Endothelial cell of umbilical vein (primary cell): ENCODE data around the gene CDX2. TPM values are rescaled to one million over a fixed set of nuclear protein-coding genes. Genes with fewer than 3 reads are reported as not detected.

Experiments used
- Bru-seq: library from RNA; stranded (reverse); fragments of 400-500 nt; gene quantifications from one replicate; lab custom pipeline; 2021; lab: Mats Ljungman, UMichigan
- BruChase-seq, 2 experiments: library from RNA; stranded (reverse); fragments of 400-500 nt; gene quantifications; one replicate each; lab custom pipeline; 2021; lab: Mats Ljungman, UMichigan
- BruUV-seq: library from RNA; stranded (reverse); fragments of 400-500 nt; replicated peaks from 2 replicates; lab custom pipeline; 2021; lab: Mats Ljungman, UMichigan
- CTCF ChIA-PET: fragments of 300-600, 350-600 bp; sonication (Branson Sonifier 250); formaldehyde crosslinking; loops from one replicate; lab custom pipeline; 2021; ENCODE audit warnings: antibody characterized with exemption, inconsistent platforms; lab: Charles Lee
- POLR2A ChIA-PET: fragments of 300-600, 350-600 bp; sonication (Branson Sonifier 250); formaldehyde crosslinking; loops from one replicate; lab custom pipeline; 2021; ENCODE audit warnings: antibody characterized with exemption, inconsistent platforms; lab: Charles Lee
- DNase-seq: peaks from one replicate; pipeline ENCODE4 v3.0.0-alpha.2; 2011; ENCODE audit warnings: low read depth, low spot score
- FAIRE-seq: peaks from 2 replicates; lab custom pipeline; 2011; peaks lifted over from hg19 to GRCh38; lab: Jason Lieb, UNC
- H2AFZ ChIP-seq: 2 replicates; pipeline ENCODE4 v1.6.0; 2012; ENCODE audit warnings: low read depth, low read length, control low read depth, inconsistent platforms
- H3K27ac ChIP-seq: 2 replicates; pipeline ENCODE4 v1.5.1; 2011; ENCODE audit warnings: low read depth, mild to moderate bottlenecking, control low read depth, low read length, moderate library complexity; ENCODE audit not compliant: insufficient read depth
- H3K27me3 ChIP-seq, 2 experiments: 2 replicates each; pipeline versions ENCODE4 v1.6.0 to v1.6.1; 2011; ENCODE audit warnings: low read length in 2 of 2, mixed read lengths in 1 of 2; ENCODE audit not compliant: control insufficient read depth in 2 of 2, insufficient read depth in 2 of 2
- H3K36me3 ChIP-seq, 2 experiments: 2 replicates in 1 of 2; 3 replicates in 1 of 2; pipeline ENCODE4 v1.5.1; 2011; ENCODE audit warnings: low read length in 2 of 2, mild to moderate bottlenecking in 1 of 2, moderate library complexity in 1 of 2; ENCODE audit not compliant: control insufficient read depth in 2 of 2, insufficient read depth in 2 of 2; ENCODE audit errors: extremely low read depth in 1 of 2
- H3K4me1 ChIP-seq: 3 replicates; pipeline ENCODE4 v1.5.1; 2011; ENCODE audit warnings: mild to moderate bottlenecking, low read length; ENCODE audit not compliant: control insufficient read depth, insufficient read depth; ENCODE audit errors: extremely low read depth
- H3K4me2 ChIP-seq: 2 replicates; pipeline ENCODE4 v1.6.1; 2011; ENCODE audit warnings: low read length, control low read depth, mixed read lengths; ENCODE audit not compliant: insufficient read depth
- H3K4me3 ChIP-seq, 3 experiments: fragments of 200-600 bp in 1 of 3; sonication (generic), shearing (Covaris generic) in 1 of 3; replicated peaks in 1 of 3; 2 replicates each; pipeline ENCODE4 v1.5.1; 2011 to 2016; ENCODE audit warnings: control low read depth in 3 of 3, low read length in 3 of 3, mild to moderate bottlenecking in 2 of 3, inconsistent platforms in 1 of 3, low read depth in 1 of 3, moderate library complexity in 1 of 3; ENCODE audit not compliant: insufficient read depth in 1 of 3
- H3K79me2 ChIP-seq: 2 replicates; pipeline ENCODE4 v1.6.0; 2012; ENCODE audit warnings: low read length, inconsistent platforms; ENCODE audit not compliant: control insufficient read depth, insufficient read depth
- H3K9ac ChIP-seq: replicated peaks from 2 replicates; pipeline ENCODE3; 2011; ENCODE audit warnings: low read length, control low read depth; ENCODE audit not compliant: insufficient read depth; ENCODE audit errors: extremely low read depth
- H3K9me1 ChIP-seq: replicated peaks from 3 replicates; pipeline ENCODE4 v1.6.0; 2011; ENCODE audit warnings: mild to moderate bottlenecking, low read length; ENCODE audit not compliant: control insufficient read depth, insufficient read depth; ENCODE audit errors: extremely low read depth
- H3K9me3 ChIP-seq: replicated peaks from 2 replicates; pipeline ENCODE4 v1.5.1; 2012; ENCODE audit warnings: low read length, inconsistent platforms; ENCODE audit not compliant: control insufficient read depth, insufficient read depth
- H4K20me1 ChIP-seq: replicated peaks from 2 replicates; pipeline ENCODE3; 2011; ENCODE audit warnings: mild to moderate bottlenecking, low read length; ENCODE audit not compliant: control insufficient read depth, insufficient read depth; ENCODE audit errors: extremely low read depth
- EZH2 ChIP-seq: IDR thresholded peaks from 2 replicates; pipeline ENCODE4 v1.6.1; 2012; ENCODE audit warnings: borderline replicate concordance, low read depth, mild to moderate bottlenecking, moderate library complexity, low read length, inconsistent platforms; ENCODE audit not compliant: severe bottlenecking
- FOS ChIP-seq: IDR thresholded peaks from 2 replicates; pipeline ENCODE4 v1.6.1; 2011; ENCODE audit warnings: mild to moderate bottlenecking, low read length, moderate library complexity, borderline replicate concordance; ENCODE audit not compliant: insufficient read depth
- GATA2 ChIP-seq: IDR thresholded peaks from 2 replicates; pipeline ENCODE4 v1.7.0; 2011; ENCODE audit warnings: low read depth, mild to moderate bottlenecking, moderate library complexity, mixed read lengths, low read length; ENCODE audit not compliant: insufficient read length, insufficient read depth
- JUN ChIP-seq: IDR thresholded peaks from 2 replicates; pipeline ENCODE4 v1.6.1; 2011; ENCODE audit warnings: borderline replicate concordance, low read depth; ENCODE audit not compliant: insufficient read length, insufficient read depth
- MYC ChIP-seq: IDR thresholded peaks from one replicate; pipeline ENCODE4 v1.6.1; 2011; ENCODE audit warnings: mild to moderate bottlenecking, low read depth, low read length
- POLR2AphosphoS5 ChIP-seq: IDR thresholded peaks from 2 replicates; pipeline ENCODE4 v1.6.1; 2012; ENCODE audit warnings: low read depth, mild to moderate bottlenecking, control low read depth, low read length, moderate library complexity; ENCODE audit not compliant: insufficient read depth
- dilution Hi-C: fragments of 300-500 bp; cut with MboI; formaldehyde crosslinking; loops from one replicate; pipeline ENCODE4 v1.15.0; 2019; ENCODE audit warnings: low sequenced_read_pairs; ENCODE audit not compliant: extremely low pct_ligation_motif_present
- intact Hi-C: fragments of 100-400 bp; cut with micrococcal nuclease; formaldehyde crosslinking; loops from one replicate; pipeline ENCODE4 v1.10.0; 2022
- long read RNA-seq: library from polyadenylated mRNA; stranded (forward); transcript quantifications from one replicate; pipeline ENCODE4 v2.0.0, GENCODE V29; 2021
- polyA minus RNA-seq, 3 experiments: library from RNA; depleted of rRNA, polyadenylated mRNA; stranded (reverse); fragments of >200 nt; gene quantifications; 1 replicate in 1 of 3; 2 replicates in 2 of 3; pipeline ENCODE4 v1.2.3, GENCODE V29; 2011
- polyA plus RNA-seq, 4 experiments: library from polyadenylated mRNA; depleted of rRNA in 3 of 4; stranded (reverse) in 3 of 4; unstranded in 1 of 4; fragments of >200 nt; gene quantifications; 2 replicates each; pipeline versions ENCODE4 v1.2.1 to v1.2.3, GENCODE V29; 2011 to 2012; ENCODE audit warnings: missing spikeins in 1 of 4
- total RNA-seq: library from RNA; stranded (reverse); gene quantifications from 2 replicates; pipeline ENCODE4 v1.2.3, GENCODE V29; 2021
- TF ChIP-seq, protein P1 (sequence below): IDR thresholded peaks from 2 replicates; pipeline ENCODE4 v1.6.1; 2011; ENCODE audit not compliant: insufficient read depth, insufficient read length

CDX2 gene
- not detected in 2 replicates for total RNA-seq
- not detected in 2 replicates for polyA plus RNA-seq
- not detected in 2 replicates for polyA plus RNA-seq (2011; cell fraction: cytosol; rRNA removed)
- polyA plus RNA-seq (2011; cell fraction: nucleus; rRNA removed) = not detected in 2 replicates
- not detected in 2 replicates for polyA plus RNA-seq (2012)
- polyA minus RNA-seq = not detected in 2 replicates
- polyA minus RNA-seq (2011; cell fraction: cytosol; rRNA and poly(A)+ RNA removed) = not detected
- not detected in 2 replicates for polyA minus RNA-seq (2011; cell fraction: nucleus; rRNA and poly(A)+ RNA removed)
- percentile 8 among the genes with signal in this experiment for Bru-seq, nascent RNA
- not detected for BruChase-seq, experiment 1, labeled RNA remaining after a 6-hour chase
- BruChase-seq, experiment 2, labeled RNA remaining after a 2-hour chase = not detected
- long read RNA-seq = 0 reads

DNA sequence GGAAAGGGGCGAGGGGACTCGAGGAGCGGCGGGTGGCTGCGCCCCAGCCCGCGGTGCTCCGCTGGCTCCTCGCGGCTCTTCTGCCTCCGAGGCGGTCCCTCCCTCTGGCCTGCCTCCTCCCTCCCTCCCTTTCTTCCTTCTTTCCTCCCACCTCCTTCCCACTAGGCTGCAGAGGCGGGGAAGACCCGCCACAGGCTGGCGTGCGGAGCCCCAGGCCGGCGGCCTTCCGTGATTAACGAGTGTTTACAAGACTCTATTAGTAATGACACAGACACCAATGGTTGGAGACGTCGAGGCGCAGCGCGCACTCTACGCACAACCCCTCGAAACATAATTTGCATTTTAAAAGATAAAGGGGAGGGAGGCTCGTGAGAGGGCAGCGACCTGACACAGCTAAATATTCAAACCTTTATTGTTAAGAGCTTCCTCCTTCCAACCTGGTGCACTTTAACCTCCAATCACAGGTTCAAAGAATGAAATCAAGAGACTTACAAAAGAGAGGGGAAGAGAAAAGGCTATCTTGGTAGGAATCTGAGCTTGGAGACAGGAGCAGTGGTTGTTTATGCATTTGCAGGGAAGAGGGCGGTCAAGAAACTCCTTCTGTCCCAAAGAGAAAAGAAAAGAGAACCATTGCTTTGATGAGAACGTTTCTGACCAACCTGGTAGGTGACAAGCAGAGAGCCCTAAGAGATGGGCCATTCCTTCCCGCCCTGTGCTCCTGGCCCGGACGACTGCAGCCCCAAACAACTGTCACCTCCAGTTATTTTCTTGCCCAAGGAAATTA, at the start of gene CDX2:
CDX2 (minus strand) TSS at position 234 of the 784 bp plus-strand sequence. CDS start 309 bp downstream, outside the sequence.
- ChIA-PET POLR2A (no interaction called here), CTCF (interaction anchor here (0.8 to 1.1 kb wide), 2 partner anchors 12 to 143 kb away, joined by 3 read pairs; no protein-coding TSS in a partner anchor)
- dilution Hi-C loops = no loop called here
- DNase-seq (no peak), FAIRE-seq (no peak)
- no peak within 1 kb of the TSS for H2AFZ ChIP-seq
- H3K27me3 ChIP-seq = peaks cover 89 to 99% of the 10 kb centered on the region in 2 experiments
- H3K36me3 ChIP-seq = no peaks in the 10 kb centered on the region
- no peak within 1 kb of the TSS for H3K4me3 ChIP-seq
- H3K9me1 ChIP-seq = no peaks in the 10 kb centered on the region
- no peaks in the 10 kb centered on the region for H3K4me1 ChIP-seq
- H4K20me1 ChIP-seq = no peaks in the 10 kb centered on the region
- H3K27ac ChIP-seq = no peak within 1 kb of the TSS
- no peaks in the 10 kb centered on the region for H3K9me3 ChIP-seq
- no peaks in the 10 kb centered on the region for H3K79me2 ChIP-seq
- no TSS peak for BruUV-seq
- H3K9ac ChIP-seq = no peak within 1 kb of the TSS
- no peak within 1 kb of the TSS for H3K4me2 ChIP-seq
- peak; percentile 74 for TF ChIP-seq EZH2
- no peak for TF ChIP-seq GATA2
- TF ChIP-seq, protein P1, sequence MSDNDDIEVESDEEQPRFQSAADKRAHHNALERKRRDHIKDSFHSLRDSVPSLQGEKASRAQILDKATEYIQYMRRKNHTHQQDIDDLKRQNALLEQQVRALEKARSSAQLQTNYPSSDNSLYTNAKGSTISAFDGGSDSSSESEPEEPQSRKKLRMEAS = no peak
- intact Hi-C loops = no loop called here

- Histone ChIP-seq H3K9me1 (no peaks in the 10 kb centered on the region), H3K9ac (no peak overlapping the region), H3K4me3 (no peak overlapping the region), H3K4me2 (no peak overlapping the region), H3K27ac (no peak overlapping the region), H4K20me1 (no peaks in the 10 kb centered on the region), H3K4me1 (no peaks in the 10 kb centered on the region), H3K27me3 (no peaks in the 10 kb centered on the region), H3K79me2 (no peaks in the 10 kb centered on the region), H3K9me3 (no peaks in the 10 kb centered on the region), H3K36me3 (no peaks in the 10 kb centered on the region), H2AFZ (no peak overlapping the region)
- intact Hi-C loops = no loop called here
- POLR2A ChIA-PET = no interaction called here
- dilution Hi-C loops = no loop called here
- no TSS peak for BruUV-seq
- DNase-seq (no peak), FAIRE-seq (no peak)
- CTCF ChIA-PET = no interaction called here
- TF ChIP-seq FOS = no peak
- no peak for TF ChIP-seq JUN
- TF ChIP-seq GATA2 = no peak
- no peak for TF ChIP-seq MYC
- TF ChIP-seq POLR2AphosphoS5 = no peak
Observed at GRCh38 chr13:28014301-28014700, 45.2 kb upstream of the CDX2 start.
